Hepatocyte (in vitro differentiated cells): ENCODE measurements around the gene SENP1.

Experiments used
- EZH2 ChIP-seq: fragments of 200-600 bp; sonication (generic); IDR thresholded peaks from 2 replicates; pipeline ENCODE4 v1.6.1; 2016; ENCODE audit warnings: antibody characterized with exemption, mild to moderate bottlenecking, borderline replicate concordance
- EZH2phosphoT487 ChIP-seq: fragments of 200-600 bp; sonication (generic); IDR thresholded peaks from one replicate; pipeline ENCODE4 v1.6.1; 2018; ENCODE audit warnings: antibody characterized with exemption, mild to moderate bottlenecking, low read depth, moderate library complexity; ENCODE audit not compliant: unreplicated experiment, severe bottlenecking
- TF ChIP-seq, protein P1 (sequence below): fragments of 200-600 bp; sonication (generic); IDR thresholded peaks from 2 replicates; pipeline ENCODE4 v1.5.1; 2016; ENCODE audit warnings: antibody characterized with exemption, mild to moderate bottlenecking; ENCODE audit not compliant: poor library complexity

DNA sequence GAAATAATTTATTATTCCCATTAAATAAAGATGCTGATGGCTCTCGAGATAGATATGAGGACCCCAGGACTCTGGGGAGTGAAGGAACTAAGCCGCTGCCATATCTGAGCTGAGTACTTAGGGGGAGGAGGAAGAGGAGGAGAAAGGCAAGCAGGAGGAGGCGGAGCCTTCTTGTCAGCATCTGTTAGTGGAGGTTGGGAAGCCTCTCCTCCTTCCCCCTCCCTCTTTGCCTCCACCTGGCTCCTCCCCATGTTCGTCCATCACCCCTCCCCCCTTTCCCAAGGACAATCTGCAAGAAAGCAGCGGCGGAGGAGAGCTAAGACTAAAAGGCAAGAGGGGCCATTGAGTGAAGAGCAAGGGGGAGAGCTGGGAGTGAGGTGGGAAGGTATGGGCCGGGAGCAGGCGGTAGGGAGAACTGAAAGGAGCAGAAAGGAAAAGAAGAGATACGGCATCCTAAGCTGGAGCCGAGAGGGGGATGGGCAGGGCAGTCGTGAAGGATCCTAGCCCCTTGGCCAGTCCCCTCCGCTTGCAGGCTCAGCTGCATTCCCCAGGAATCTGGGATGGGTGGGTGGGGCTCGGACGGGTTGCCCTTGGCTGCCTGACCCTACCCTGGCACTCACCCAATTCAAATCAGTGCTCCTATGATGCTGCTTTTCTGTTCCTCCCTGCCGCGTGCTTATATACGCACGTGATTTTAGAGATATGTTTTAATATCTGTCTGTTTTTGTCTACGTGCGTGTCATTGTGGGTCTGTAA, 13.4 kb upstream of the SENP1 start, which contains the start of gene PFKM:
- TF ChIP-seq EZH2phosphoT487 (no peak), EZH2 (no peak)
- TF ChIP-seq, protein P1, sequence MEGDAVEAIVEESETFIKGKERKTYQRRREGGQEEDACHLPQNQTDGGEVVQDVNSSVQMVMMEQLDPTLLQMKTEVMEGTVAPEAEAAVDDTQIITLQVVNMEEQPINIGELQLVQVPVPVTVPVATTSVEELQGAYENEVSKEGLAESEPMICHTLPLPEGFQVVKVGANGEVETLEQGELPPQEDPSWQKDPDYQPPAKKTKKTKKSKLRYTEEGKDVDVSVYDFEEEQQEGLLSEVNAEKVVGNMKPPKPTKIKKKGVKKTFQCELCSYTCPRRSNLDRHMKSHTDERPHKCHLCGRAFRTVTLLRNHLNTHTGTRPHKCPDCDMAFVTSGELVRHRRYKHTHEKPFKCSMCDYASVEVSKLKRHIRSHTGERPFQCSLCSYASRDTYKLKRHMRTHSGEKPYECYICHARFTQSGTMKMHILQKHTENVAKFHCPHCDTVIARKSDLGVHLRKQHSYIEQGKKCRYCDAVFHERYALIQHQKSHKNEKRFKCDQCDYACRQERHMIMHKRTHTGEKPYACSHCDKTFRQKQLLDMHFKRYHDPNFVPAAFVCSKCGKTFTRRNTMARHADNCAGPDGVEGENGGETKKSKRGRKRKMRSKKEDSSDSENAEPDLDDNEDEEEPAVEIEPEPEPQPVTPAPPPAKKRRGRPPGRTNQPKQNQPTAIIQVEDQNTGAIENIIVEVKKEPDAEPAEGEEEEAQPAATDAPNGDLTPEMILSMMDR, result no peak
